Measurements from ENCODE around the gene CAPN3.

CAPN3 gene

GRCh38 chr15:42450425-42450790, 91.1 kb downstream of the CAPN3 start:
- no peak for DNase-seq (ENCODE audit: low read depth in 3 of 3, low spot score in 1 of 3)

- DNase-seq (ENCODE audit: low read depth in 3 of 3, low spot score in 1 of 3), result no peak
These were observed 94.5 kb downstream of the CAPN3 start for GRCh38 chr15:42453826-42454225.

GRCh38 chr15:42456531-42456930, 97.2 kb downstream of the CAPN3 start:
- no peak for DNase-seq (ENCODE audit: low read depth in 3 of 3, low spot score in 1 of 3)

- DNase-seq (ENCODE audit: low read depth in 3 of 3, low spot score in 1 of 3), result no peak
These were observed 97.7 kb downstream of the CAPN3 start for GRCh38 chr15:42456971-42457370.

- DNase-seq (ENCODE audit: low read depth in 3 of 3, low spot score in 1 of 3), result no peak
These were observed 98.4 kb downstream of the CAPN3 start for GRCh38 chr15:42457445-42458442.

- no peak for DNase-seq (ENCODE audit: low read depth in 3 of 3, low spot score in 1 of 3)
These were observed 102.0 kb downstream of the CAPN3 start for GRCh38 chr15:42461261-42461660.
